Measurements from ENCODE around the gene ZBTB20. TPM values are rescaled to one million over a fixed set of nuclear protein-coding genes. Genes with fewer than 3 reads are reported as not detected.

Gene ZBTB20
- polyA plus RNA-seq, 1 of the 3 experiments (the other 2 are of a cell fraction), result 0.43 TPM

GRCh38 chr3:114709102-114709501 lies 438.0 kb downstream of the ZBTB20 start:
- no peak for TF ChIP-seq TCF12 (IDR thresholded peaks at IDR 0.05)
- no peak for TF ChIP-seq IRF3 (IDR thresholded peaks at IDR 0.05; ENCODE audit: low read depth, low read length)
- no peak for TF ChIP-seq CHD2 (IDR thresholded peaks at IDR 0.05; ENCODE audit: low read length, partially characterized antibody)
- no peak for TF ChIP-seq SIN3A (IDR thresholded peaks at IDR 0.05; ENCODE audit: borderline replicate concordance, low read depth, low read length)
- no peak for TF ChIP-seq FOSL2 (IDR thresholded peaks at IDR 0.05; ENCODE audit: borderline replicate concordance, low read depth)
- no peak for TF ChIP-seq POLR2AphosphoS5 (IDR thresholded peaks at IDR 0.05; ENCODE audit: low read depth, low read length)
- TF ChIP-seq MEF2A (IDR thresholded peaks at IDR 0.05; ENCODE audit: borderline replicate concordance, low read depth), result no peak
- TF ChIP-seq MAX (IDR thresholded peaks at IDR 0.05; ENCODE audit: low read depth), result no peak
- TF ChIP-seq TEAD4 (IDR thresholded peaks at IDR 0.05; ENCODE audit: borderline replicate concordance, insufficient read depth), result no peak
- no peak for TF ChIP-seq GATA2 (CRISPR knock-in tag; IDR thresholded peaks at IDR 0.05)
- no peak for TF ChIP-seq REST (IDR thresholded peaks at IDR 0.05; ENCODE audit: low read depth, low read length)
- no peak for TF ChIP-seq GABPA (IDR thresholded peaks at IDR 0.05; ENCODE audit: low read depth)
- no peak for TF ChIP-seq ZBTB33 (IDR thresholded peaks at IDR 0.05; ENCODE audit: borderline replicate concordance, low read depth)
- TF ChIP-seq NFIC (IDR thresholded peaks at IDR 0.05; ENCODE audit: borderline replicate concordance), result no peak
- no peak for TF ChIP-seq FOXJ3 (CRISPR knock-in tag; IDR thresholded peaks at IDR 0.05)
- TF ChIP-seq PBX3 (IDR thresholded peaks at IDR 0.05), result no peak
- TF ChIP-seq NRF1 (IDR thresholded peaks at IDR 0.05; ENCODE audit: low read depth, low read length), result no peak
- no peak for TF ChIP-seq SMC3 (IDR thresholded peaks at IDR 0.05; ENCODE audit: low read depth, low read length)
- no peak for TF ChIP-seq JUND (IDR thresholded peaks at IDR 0.05)
- no peak overlapping the region for H3K9ac ChIP-seq
- DNase-seq, result no peak

More at GRCh38 chr3:114709102-114709501, 438.0 kb downstream of the ZBTB20 start:
- Histone ChIP-seq H3K79me2 (ENCODE audit: insufficient read depth) (no peaks in the 10 kb centered on the region), H3K4me3 (ENCODE audit: low read depth in 2 of 2, low read length in 1 of 2) (no peak overlapping the region), H3K9me3 (no peaks in the 10 kb centered on the region), H3K4me2 (no peak overlapping the region), H3F3A (replicated peaks; ENCODE audit: insufficient read depth) (no peaks in the 10 kb centered on the region), H3K27me3 (ENCODE audit: insufficient read depth) (no peaks in the 10 kb centered on the region), H2AFZ (ENCODE audit: low read depth) (no peak overlapping the region), H3K27ac (ENCODE audit: low read depth in 2 of 2, low read length in 1 of 2) (no peak overlapping the region), H3K4me1 (ENCODE audit: control insufficient read depth in 1 of 2, insufficient read depth in 2 of 2, low read depth in 1 of 2, low read length in 1 of 2) (peaks cover 0 to 10% of the 10 kb centered on the region in 2 experiments; a peak in 1 of 4 replicates), H3K36me3 (replicated peaks in 1 of 2; ENCODE audit: control insufficient read depth in 1 of 2, insufficient read depth in 2 of 2, low read length in 1 of 2) (no peaks in the 10 kb centered on the region), H3K9me2 (no peaks in the 10 kb centered on the region), H4K20me1 (ENCODE audit: insufficient read depth) (no peaks in the 10 kb centered on the region)
- WGBS (ENCODE audit: low lambda C conversion rate), result 62% methylated on average over 1 of the region's 1 CpG
- ChIA-PET CTCF (no interaction called here), POLR2A (no interaction called here)

Data from SK-N-SH (cell line).